Body of pancreas (tissue), 4 donors: ENCODE results near the gene BRD4. TPM values are rescaled to one million over a fixed set of nuclear protein-coding genes. Genes with fewer than 3 reads are reported as not detected.

ENCODE experiments used
- ATAC-seq: fragments of 150-250 bp; one replicate; pipeline ENCODE4 v1.9.1; 2016
- DNase-seq, 4 donors: peaks; one replicate each; pipeline ENCODE4 v3.0.0-alpha.2; 2019
- H3K27ac ChIP-seq, 4 donors: fragments of 200-600 bp; sonication (generic); 1 replicate in 3 of 4; 2 replicates in 1 of 4; pipeline versions ENCODE4 v1.5.1 to v1.6.1; 2016 to 2019; ENCODE audit warnings: mild to moderate bottlenecking in 1 of 4, mixed read lengths in 1 of 4, moderate library complexity in 1 of 4
- H3K27me3 ChIP-seq, 2 donors: fragments of 200-600 bp; sonication (generic); one replicate each; pipeline ENCODE4 v1.6.0; 2016; ENCODE audit warnings: mild to moderate bottlenecking in 1 of 2
- H3K36me3 ChIP-seq, 2 donors: fragments of 200-600 bp; sonication (generic); replicated peaks in 1 of 2; 2 replicates each; pipeline ENCODE4 v1.5.1; 2016; ENCODE audit warnings: low read depth in 2 of 2; ENCODE audit not compliant: insufficient read depth in 1 of 2
- H3K4me1 ChIP-seq: fragments of 200-600 bp; sonication (generic); one replicate; pipeline ENCODE4 v1.6.0; 2016
- H3K4me3 ChIP-seq, 2 donors: fragments of 200-600 bp; sonication (generic); 1 replicate in 1 of 2; 2 replicates in 1 of 2; pipeline ENCODE4 v1.5.1; 2016 to 2019
- H3K9me3 ChIP-seq, 3 donors: fragments of 200-600 bp; sonication (generic); 1 replicate in 2 of 3; 2 replicates in 1 of 3; pipeline ENCODE4 v1.5.1; 2016
- POLR2A ChIP-seq, 3 donors: fragments of 450-650 bp; IDR thresholded peaks; one replicate each; pipeline ENCODE4 v1.6.1; 2016; ENCODE audit warnings: antibody characterized with exemption in 3 of 3, mild to moderate bottlenecking in 2 of 3
- WGBS, 2 donors: methylation state at CpG; one replicate each; pipeline ENCODE4 v1.1.5; 2017; 5-methylcytosine and 5-hydroxymethylcytosine counted together
- intact Hi-C: fragments of 100-400 bp; cut with DNase I; formaldehyde crosslinking; loops from one replicate; pipeline ENCODE4 v1.15.1; 2023
- total RNA-seq, 2 donors: library from RNA; depleted of rRNA; stranded (reverse); fragments of >200 nt; gene quantifications; one replicate each; pipeline ENCODE4 v1.1.0, GENCODE V29; 2016
- TF ChIP-seq, protein P1 (sequence below), 7 experiments: fragments of 450-650 bp in 4 of 7; fragments of 200-600 bp in 3 of 7; sonication (generic) in 3 of 7; IDR thresholded peaks; one replicate each; pipeline ENCODE4 v1.5.1; 2016 to 2019; ENCODE audit warnings: antibody characterized with exemption in 7 of 7

The BRD4 gene
- total RNA-seq, 2 donors from 2014 or later, result 15.3 to 33.6 TPM

DNA sequence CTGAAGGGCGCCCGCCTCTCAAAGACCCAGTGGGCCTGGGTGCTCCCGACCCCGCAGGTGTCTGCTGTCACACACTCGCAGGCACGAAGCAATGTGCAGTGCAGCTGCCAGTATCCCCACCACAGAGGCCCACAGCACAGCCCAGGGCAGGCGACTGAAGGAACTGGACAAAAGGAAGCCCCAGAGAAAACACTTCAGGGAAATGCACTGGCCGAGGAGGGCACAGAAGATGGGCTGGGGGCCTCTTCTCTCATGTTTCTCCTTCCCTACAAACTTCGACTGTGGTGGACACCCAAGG lies 37.2 kb upstream of the BRD4 start:
- no peak for TF ChIP-seq POLR2A (IDR thresholded peaks at IDR 0.05)
- TF ChIP-seq, protein P1, sequence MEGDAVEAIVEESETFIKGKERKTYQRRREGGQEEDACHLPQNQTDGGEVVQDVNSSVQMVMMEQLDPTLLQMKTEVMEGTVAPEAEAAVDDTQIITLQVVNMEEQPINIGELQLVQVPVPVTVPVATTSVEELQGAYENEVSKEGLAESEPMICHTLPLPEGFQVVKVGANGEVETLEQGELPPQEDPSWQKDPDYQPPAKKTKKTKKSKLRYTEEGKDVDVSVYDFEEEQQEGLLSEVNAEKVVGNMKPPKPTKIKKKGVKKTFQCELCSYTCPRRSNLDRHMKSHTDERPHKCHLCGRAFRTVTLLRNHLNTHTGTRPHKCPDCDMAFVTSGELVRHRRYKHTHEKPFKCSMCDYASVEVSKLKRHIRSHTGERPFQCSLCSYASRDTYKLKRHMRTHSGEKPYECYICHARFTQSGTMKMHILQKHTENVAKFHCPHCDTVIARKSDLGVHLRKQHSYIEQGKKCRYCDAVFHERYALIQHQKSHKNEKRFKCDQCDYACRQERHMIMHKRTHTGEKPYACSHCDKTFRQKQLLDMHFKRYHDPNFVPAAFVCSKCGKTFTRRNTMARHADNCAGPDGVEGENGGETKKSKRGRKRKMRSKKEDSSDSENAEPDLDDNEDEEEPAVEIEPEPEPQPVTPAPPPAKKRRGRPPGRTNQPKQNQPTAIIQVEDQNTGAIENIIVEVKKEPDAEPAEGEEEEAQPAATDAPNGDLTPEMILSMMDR (IDR thresholded peaks at IDR 0.05), result no peak
- 83 to 95% methylated on average over 2 to 7 of the region's 9 CpGs for WGBS, 2 donors

DNA sequence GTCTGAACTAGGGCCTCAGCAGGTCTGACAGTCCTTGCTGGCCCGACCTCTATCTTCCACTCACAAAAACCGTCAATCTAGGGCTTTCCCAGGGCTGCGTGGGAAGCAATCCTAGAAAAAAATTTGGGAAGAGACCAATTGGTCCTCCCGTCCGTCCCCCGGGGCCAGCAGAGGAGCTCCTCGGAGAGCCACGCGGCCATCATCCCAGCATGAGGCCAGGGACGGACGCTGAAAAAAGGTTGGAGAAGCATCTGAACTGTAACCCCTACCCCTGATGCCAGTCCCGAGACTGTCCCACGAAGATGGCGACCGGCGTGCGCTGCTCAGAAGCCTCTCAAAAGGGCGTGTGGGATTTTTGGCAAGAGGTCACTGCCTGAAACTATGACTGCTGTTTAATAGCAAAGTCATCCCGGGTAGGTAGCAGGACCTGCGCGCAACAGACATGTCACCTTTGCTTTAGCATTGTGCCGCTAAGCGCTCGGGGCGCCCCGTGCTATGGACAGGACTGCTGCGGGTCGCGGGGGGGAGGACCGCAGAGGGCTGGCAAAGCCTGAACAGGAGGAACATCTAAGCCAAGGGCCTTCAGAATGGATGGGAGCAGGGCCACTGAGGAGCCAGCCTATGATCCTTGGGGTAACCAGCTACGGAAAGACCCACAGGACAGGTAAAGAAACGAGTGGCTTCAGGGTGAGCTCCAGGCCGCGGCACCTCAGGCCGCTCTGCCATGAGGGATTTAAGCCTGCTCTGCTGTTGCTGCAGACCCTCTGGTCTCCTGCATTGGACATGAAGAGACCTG lies 36.7 kb upstream of the BRD4 start:
- H3K9me3 ChIP-seq, result no peaks in the 10 kb centered on the region
- DNase-seq (no peak), ATAC-seq (no peak)
- 90 to 91% methylated on average over 16 to 26 of the region's 35 CpGs for WGBS, 2 donors
- H3K36me3 ChIP-seq, result peaks cover 15 to 46% of the 10 kb centered on the region in 2 donors
- no peaks in the 10 kb centered on the region for H3K27me3 ChIP-seq
- H3K4me3 ChIP-seq, result no peak overlapping the region
- no peak for TF ChIP-seq POLR2A (IDR thresholded peaks at IDR 0.05)
- TF ChIP-seq, protein P1 (IDR thresholded peaks at IDR 0.05), result no peak
- H3K27ac ChIP-seq, result no peak overlapping the region
- no peaks in the 10 kb centered on the region for H3K4me1 ChIP-seq
- intact Hi-C loops, result no loop called here

More for the DNA sequence above, 37.2 kb upstream of the BRD4 start:
- ATAC-seq (no peak), DNase-seq (no peak)
- H3K4me1 ChIP-seq, result peaks cover 5% of the 10 kb centered on the region
- intact Hi-C loops, result no loop called here
- H3K4me3 ChIP-seq, result no peak overlapping the region
- no peaks in the 10 kb centered on the region for H3K27me3 ChIP-seq
- H3K36me3 ChIP-seq, result peaks cover 15 to 46% of the 10 kb centered on the region in 2 donors
- no peak overlapping the region for H3K27ac ChIP-seq
- no peaks in the 10 kb centered on the region for H3K9me3 ChIP-seq

DNA sequence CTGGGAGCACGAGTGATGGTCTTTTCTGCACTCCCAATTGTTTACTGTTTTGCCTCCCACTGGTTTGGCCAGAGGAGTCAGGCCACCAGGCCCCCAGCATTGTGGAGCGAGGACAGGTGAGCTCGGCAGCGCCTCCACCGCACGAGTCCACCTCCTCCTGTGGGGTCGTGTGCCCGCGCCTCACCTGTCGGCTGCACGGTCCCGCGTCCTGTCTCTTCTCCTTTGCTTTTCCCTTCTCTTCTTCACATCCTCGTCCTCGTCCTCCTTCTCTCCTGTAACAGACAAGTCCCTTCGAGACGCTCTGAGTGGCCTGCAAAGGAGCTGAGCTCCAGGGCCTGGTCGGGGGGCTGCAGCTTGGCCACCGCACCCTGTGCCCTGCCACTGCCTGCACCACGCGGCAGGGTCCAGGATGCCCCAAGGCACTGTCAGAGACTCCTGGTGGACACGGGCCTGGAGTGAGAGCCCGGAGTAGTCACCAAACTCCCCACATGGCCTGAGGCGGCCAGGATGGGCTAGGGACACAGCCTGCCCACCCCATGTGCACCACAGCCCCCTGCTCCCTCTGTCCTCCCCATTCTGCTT lies 35.8 kb upstream of the BRD4 start:
- 92 to 94% methylated on average over 20 to 24 of the region's 24 CpGs for WGBS, 2 donors
- ATAC-seq, result no peak
- no peaks in the 10 kb centered on the region for H3K4me1 ChIP-seq
- intact Hi-C loops, result no loop called here
- no peaks in the 10 kb centered on the region for H3K9me3 ChIP-seq
- peaks cover 15 to 46% of the 10 kb centered on the region in 2 donors for H3K36me3 ChIP-seq
- TF ChIP-seq, protein P1 (IDR thresholded peaks at IDR 0.05), result no peak
- no peak for TF ChIP-seq POLR2A (IDR thresholded peaks at IDR 0.05)
- no peaks in the 10 kb centered on the region for H3K27me3 ChIP-seq
- H3K27ac ChIP-seq, result no peak overlapping the region
- DNase-seq, result no peak
- no peak overlapping the region for H3K4me3 ChIP-seq

DNA sequence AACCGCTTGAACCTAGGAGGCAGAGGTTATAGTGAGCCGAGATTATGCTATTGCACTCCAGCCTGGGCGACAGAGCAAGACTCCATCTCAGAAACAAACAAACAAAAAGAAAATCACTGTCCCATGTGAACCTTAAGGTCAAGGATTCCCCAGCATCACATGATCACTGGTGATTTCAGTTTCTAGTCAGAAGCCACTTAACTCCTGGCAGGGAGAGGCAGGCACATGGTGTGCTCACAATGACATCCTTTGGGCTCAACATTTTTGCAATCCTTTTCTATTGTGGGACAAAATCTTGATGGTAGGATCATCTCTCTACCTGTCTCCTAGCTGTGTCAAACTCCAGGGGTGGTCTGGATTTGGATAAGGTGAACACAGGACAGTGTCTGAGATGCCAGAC lies 35.1 kb upstream of the BRD4 start:
- 83 to 87% methylated on average over 3 of the region's 3 CpGs for WGBS, 2 donors
- ATAC-seq (peak; percentile 27), DNase-seq (no peak)
- H3K36me3 ChIP-seq, result peaks cover 15 to 46% of the 10 kb centered on the region in 2 donors
- intact Hi-C loops, result no loop called here
- no peaks in the 10 kb centered on the region for H3K4me1 ChIP-seq
- no peak overlapping the region for H3K27ac ChIP-seq
- H3K9me3 ChIP-seq, result no peaks in the 10 kb centered on the region
- no peak overlapping the region for H3K4me3 ChIP-seq
- H3K27me3 ChIP-seq, result no peaks in the 10 kb centered on the region
- no peak for TF ChIP-seq POLR2A (IDR thresholded peaks at IDR 0.05)
- TF ChIP-seq, protein P1 (IDR thresholded peaks at IDR 0.05), result no peak
